Breast epithelium (tissue), 4 donors: ENCODE results near the gene MTCL1. TPM values are rescaled to one million over a fixed set of nuclear protein-coding genes. Genes with fewer than 3 reads are reported as not detected.

Experiments
- DNase-seq, 2 donors: peaks; one replicate each; pipeline ENCODE4 v3.0.0-alpha.2; 2019; ENCODE audit warnings: low spot score in 2 of 2
- H3K27ac ChIP-seq, 2 donors: fragments of 200-600 bp; sonication (generic) in 1 of 2; one replicate each; pipeline ENCODE4 v1.5.1; 2016 to 2019; ENCODE audit warnings: mild to moderate bottlenecking in 1 of 2
- H3K27me3 ChIP-seq, 2 donors: fragments of 200-600 bp; sonication (generic) in 1 of 2; one replicate each; pipeline versions ENCODE4 v1.5.1 to v1.6.0; 2017 to 2019; ENCODE audit warnings: control low read depth in 1 of 2, mild to moderate bottlenecking in 1 of 2
- H3K36me3 ChIP-seq: fragments of 200-600 bp; one replicate; pipeline ENCODE4 v1.5.1; 2019
- H3K4me1 ChIP-seq, 2 donors: fragments of 200-600 bp; sonication (generic); one replicate each; pipeline ENCODE4 v1.5.1; 2016 to 2019; ENCODE audit warnings: control low read depth in 1 of 2
- H3K4me3 ChIP-seq, 3 donors: fragments of 200-600 bp; sonication (generic); 1 replicate in 2 of 3; 2 replicates in 1 of 3; pipeline ENCODE4 v1.5.1; 2016 to 2019; ENCODE audit warnings: mild to moderate bottlenecking in 3 of 3, moderate library complexity in 2 of 3
- H3K9me3 ChIP-seq, 2 donors: fragments of 200-600 bp; sonication (generic) in 1 of 2; one replicate each; pipeline ENCODE4 v1.5.1; 2016 to 2019; ENCODE audit warnings: control low read depth in 1 of 2
- POLR2A ChIP-seq: fragments of 450-650 bp; IDR thresholded peaks from one replicate; pipeline ENCODE4 v1.6.1; 2016; ENCODE audit warnings: antibody characterized with exemption, mild to moderate bottlenecking, moderate library complexity
- POLR2AphosphoS5 ChIP-seq, 3 donors: sonication (generic); formaldehyde crosslinking; IDR thresholded peaks; one replicate each; pipeline ENCODE4 v1.6.1; 2017; ENCODE audit warnings: antibody characterized with exemption in 3 of 3
- intact Hi-C: fragments of 100-400 bp; cut with DNase I; formaldehyde crosslinking; loops from one replicate; pipeline ENCODE4 v1.15.1; 2023; ENCODE audit warnings: low total_unique reads
- total RNA-seq, 3 donors: library from RNA; depleted of rRNA; stranded (reverse); fragments of >200 nt; gene quantifications; one replicate each; pipeline ENCODE4 v1.1.0, GENCODE V29; 2016
- TF ChIP-seq, protein P1 (sequence below), 3 donors: fragments of 450-650 bp; IDR thresholded peaks; one replicate each; pipeline ENCODE4 v1.5.1; 2016 to 2017; ENCODE audit warnings: antibody characterized with exemption in 3 of 3, mild to moderate bottlenecking in 3 of 3, moderate library complexity in 3 of 3

MTCL1 gene
- total RNA-seq, 3 donors from 2014 or later: 4.9 to 9.1 (median 7.2) TPM

DNA sequence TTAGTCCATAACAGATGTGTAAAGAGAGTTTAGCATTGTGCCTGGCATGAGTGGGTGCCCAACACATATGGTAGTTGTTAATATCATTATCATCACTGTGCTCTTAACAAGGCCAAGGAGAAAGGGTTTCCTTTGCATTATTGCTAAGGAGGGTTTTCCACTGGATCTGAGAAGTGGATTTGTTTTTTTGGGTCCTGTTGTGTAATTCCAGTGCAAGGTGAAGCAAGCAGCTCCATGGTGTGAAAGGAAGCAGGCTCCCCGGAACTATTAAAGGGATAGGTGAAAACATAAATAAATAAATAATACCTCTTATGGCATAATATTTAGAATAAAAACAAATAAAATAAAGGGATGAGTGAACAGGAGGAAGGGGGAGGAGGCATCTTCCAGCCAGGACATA lies 65.3 kb downstream of the MTCL1 start:
- Histone ChIP-seq H3K9me3 (no peaks in the 10 kb centered on the region), H3K4me1 (peaks cover 0 to 4% of the 10 kb centered on the region in 2 donors), H3K27me3 (no peaks in the 10 kb centered on the region), H3K27ac (no peak overlapping the region), H3K4me3 (no peak overlapping the region), H3K36me3 (no peaks in the 10 kb centered on the region)
- intact Hi-C loops: no loop called here
- no peak for DNase-seq
- TF ChIP-seq POLR2A (no peak), POLR2AphosphoS5 (IDR thresholded peaks at IDR 0.05) (no peak)
- TF ChIP-seq, protein P1, sequence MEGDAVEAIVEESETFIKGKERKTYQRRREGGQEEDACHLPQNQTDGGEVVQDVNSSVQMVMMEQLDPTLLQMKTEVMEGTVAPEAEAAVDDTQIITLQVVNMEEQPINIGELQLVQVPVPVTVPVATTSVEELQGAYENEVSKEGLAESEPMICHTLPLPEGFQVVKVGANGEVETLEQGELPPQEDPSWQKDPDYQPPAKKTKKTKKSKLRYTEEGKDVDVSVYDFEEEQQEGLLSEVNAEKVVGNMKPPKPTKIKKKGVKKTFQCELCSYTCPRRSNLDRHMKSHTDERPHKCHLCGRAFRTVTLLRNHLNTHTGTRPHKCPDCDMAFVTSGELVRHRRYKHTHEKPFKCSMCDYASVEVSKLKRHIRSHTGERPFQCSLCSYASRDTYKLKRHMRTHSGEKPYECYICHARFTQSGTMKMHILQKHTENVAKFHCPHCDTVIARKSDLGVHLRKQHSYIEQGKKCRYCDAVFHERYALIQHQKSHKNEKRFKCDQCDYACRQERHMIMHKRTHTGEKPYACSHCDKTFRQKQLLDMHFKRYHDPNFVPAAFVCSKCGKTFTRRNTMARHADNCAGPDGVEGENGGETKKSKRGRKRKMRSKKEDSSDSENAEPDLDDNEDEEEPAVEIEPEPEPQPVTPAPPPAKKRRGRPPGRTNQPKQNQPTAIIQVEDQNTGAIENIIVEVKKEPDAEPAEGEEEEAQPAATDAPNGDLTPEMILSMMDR (IDR thresholded peaks at IDR 0.05): no peak

DNA sequence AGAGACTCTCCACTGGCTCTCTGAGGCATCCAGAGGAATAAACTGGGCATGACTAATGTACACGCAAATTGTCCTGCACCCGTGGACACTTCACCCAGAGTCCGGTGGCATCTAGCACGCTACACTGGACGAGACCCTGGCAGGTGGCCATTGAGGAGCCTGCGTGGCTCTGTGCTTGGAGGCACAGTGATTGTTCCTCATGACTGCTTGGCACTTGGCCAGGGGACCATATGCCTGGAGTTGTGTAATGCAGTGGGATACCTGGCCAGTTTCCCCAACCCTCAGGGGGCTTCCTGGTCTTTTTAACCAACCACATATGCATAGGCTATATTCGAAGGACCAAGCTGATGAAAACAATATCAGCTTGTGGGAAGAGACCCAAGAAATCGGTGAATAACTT lies 66.6 kb downstream of the MTCL1 start:
- intact Hi-C loops: no loop called here
- Histone ChIP-seq H3K36me3 (no peaks in the 10 kb centered on the region), H3K4me3 (no peak overlapping the region), H3K27me3 (no peaks in the 10 kb centered on the region), H3K9me3 (no peaks in the 10 kb centered on the region), H3K4me1 (peaks cover 0 to 4% of the 10 kb centered on the region in 2 donors), H3K27ac (no peak overlapping the region)
- peak in 1 of 2 donors; percentile 25 for DNase-seq
- TF ChIP-seq, protein P1 (IDR thresholded peaks at IDR 0.05): no peak

DNA sequence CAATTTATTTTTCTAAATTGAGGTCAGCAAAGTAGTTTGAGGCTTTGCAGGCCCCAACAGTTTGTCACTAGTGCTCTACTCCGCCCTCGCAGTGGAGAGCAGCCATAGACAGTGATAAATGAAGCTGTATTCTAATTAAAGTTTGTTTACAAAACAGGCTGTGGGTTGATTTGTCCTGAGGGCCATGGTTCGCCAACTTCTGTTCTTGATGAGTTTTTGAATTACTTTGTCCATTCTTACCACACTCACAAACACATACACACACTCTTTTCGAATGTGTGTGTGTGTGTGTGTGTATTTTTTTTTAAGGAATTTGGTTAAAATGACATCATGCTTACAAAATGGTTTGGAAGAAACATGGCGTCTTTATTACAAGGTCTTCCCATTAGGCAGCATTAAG lies 68.6 kb downstream of the MTCL1 start:
- H3K9me3 ChIP-seq: no peaks in the 10 kb centered on the region
- DNase-seq: no peak
- peaks cover 0 to 4% of the 10 kb centered on the region in 2 donors for H3K4me1 ChIP-seq
- TF ChIP-seq POLR2A (no peak), POLR2AphosphoS5 (IDR thresholded peaks at IDR 0.05) (peak in 1 of 3 donors; percentile 41)
- no peaks in the 10 kb centered on the region for H3K36me3 ChIP-seq
- H3K4me3 ChIP-seq: no peak overlapping the region
- H3K27me3 ChIP-seq: no peaks in the 10 kb centered on the region
- no peak overlapping the region for H3K27ac ChIP-seq
- intact Hi-C loops: no loop called here

DNA sequence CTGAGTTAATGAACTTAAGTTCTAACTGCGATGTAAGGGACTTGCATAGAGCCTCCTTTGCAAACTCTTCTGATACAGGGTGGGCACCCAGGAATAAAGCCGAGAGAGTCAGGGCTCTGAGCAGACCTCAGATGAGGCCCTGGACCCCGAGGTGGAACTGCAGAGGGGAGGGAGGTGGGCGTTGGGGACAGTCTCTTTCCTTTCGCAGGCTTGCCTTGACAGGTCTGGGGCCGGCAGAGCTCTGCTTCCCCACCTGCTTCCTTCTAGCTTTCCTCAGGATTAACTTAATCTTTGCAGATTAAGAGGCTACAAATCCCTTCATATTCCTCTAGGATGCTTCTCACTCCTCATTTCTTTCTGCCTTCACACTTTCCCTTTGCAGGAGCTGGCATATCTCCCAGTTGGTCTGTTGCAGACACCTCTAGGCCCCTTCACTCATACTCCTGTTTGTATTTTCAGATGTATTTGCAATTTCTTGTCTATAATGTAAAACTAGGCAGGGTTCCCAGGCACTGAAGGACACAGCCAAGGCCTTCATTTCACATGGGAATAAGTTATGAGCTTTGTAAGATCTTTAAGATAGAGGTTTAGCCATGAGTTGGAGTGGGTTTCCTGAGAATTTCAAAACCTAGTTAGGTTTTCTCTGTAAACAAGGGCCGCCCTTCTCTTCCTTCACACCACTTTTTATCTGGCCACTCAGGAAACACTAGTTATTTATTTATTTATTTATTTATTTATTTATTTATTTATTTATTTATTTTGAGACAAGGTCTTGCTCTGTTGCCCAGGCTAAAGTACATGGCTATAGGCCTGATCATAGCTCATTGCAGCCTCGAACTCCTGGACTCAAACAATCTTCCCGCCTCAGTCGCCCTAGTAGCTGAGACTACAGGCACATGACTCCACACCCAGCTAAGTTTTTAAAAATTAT lies 70.9 kb downstream of the MTCL1 start:
- H3K27ac ChIP-seq: no peak overlapping the region
- intact Hi-C loops: no loop called here

DNA sequence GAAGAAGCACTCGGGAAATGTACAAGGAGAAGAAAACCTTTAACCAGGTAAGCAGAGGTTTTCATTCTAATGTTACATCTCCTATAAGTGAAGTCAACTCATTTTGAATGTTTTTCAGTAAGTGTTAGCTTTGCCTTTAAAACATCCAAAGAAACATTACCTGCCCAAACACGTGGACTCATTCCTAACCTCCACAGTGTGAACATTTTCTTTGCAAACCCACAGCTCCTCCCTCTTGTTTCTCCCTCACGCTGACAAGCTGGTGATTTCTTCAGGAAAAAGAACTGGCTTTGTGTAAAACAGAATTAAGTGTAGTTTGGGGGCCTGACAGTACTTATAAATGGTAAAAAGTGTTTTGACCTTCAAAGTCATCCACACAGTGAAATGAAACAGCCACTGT lies 72.5 kb downstream of the MTCL1 start:
- Histone ChIP-seq H3K27me3 (no peaks in the 10 kb centered on the region), H3K4me3 (no peak overlapping the region), H3K4me1 (no peaks in the 10 kb centered on the region), H3K9me3 (no peaks in the 10 kb centered on the region), H3K36me3 (no peaks in the 10 kb centered on the region), H3K27ac (no peak overlapping the region)
- no peak for DNase-seq
- TF ChIP-seq, protein P1 (IDR thresholded peaks at IDR 0.05): no peak
- TF ChIP-seq POLR2A: no peak
- no peak for TF ChIP-seq POLR2AphosphoS5 (IDR thresholded peaks at IDR 0.05)
- intact Hi-C loops: no loop called here

More for the DNA sequence above, 70.9 kb downstream of the MTCL1 start:
- no peak overlapping the region for H3K4me3 ChIP-seq
- no peaks in the 10 kb centered on the region for H3K36me3 ChIP-seq
- TF ChIP-seq POLR2AphosphoS5 (IDR thresholded peaks at IDR 0.05) (no peak), POLR2A (no peak)
- TF ChIP-seq, protein P1 (IDR thresholded peaks at IDR 0.05): no peak
- H3K9me3 ChIP-seq: no peaks in the 10 kb centered on the region
- no peaks in the 10 kb centered on the region for H3K27me3 ChIP-seq
- no peak for DNase-seq
- H3K4me1 ChIP-seq: peaks cover 0 to 4% of the 10 kb centered on the region in 2 donors
